NT2/D1 (cell line): ENCODE data around the gene CARMIL1.

Source experiments
- DNase-seq: peaks from one replicate; pipeline ENCODE4 v3.0.0-alpha.2; 2011; ENCODE audit warnings: low read depth, low spot score
- H3K27me3 ChIP-seq: 2 replicates; pipeline ENCODE4 v1.6.0; 2011; ENCODE audit warnings: mild to moderate bottlenecking; ENCODE audit not compliant: insufficient read length, insufficient read depth
- H3K36me3 ChIP-seq: 2 replicates; pipeline ENCODE4 v1.6.1; 2011; ENCODE audit warnings: mild to moderate bottlenecking, low read length, mixed read lengths; ENCODE audit not compliant: insufficient read depth, insufficient read length
- H3K4me1 ChIP-seq: 2 replicates; pipeline ENCODE4 v1.5.1; 2011; ENCODE audit not compliant: insufficient read depth, insufficient read length
- H3K4me3 ChIP-seq: 2 replicates; pipeline ENCODE4 v1.5.1; 2011; ENCODE audit warnings: low read depth; ENCODE audit not compliant: insufficient read length
- H3K9ac ChIP-seq: 2 replicates; pipeline ENCODE4 v1.6.0; 2011; ENCODE audit warnings: low read depth; ENCODE audit not compliant: insufficient read length
- H3K9me3 ChIP-seq: 2 replicates; pipeline ENCODE4 v1.5.1; 2011; ENCODE audit warnings: mild to moderate bottlenecking, low read length; ENCODE audit not compliant: insufficient read depth
- SUZ12 ChIP-seq: IDR thresholded peaks from 2 replicates; pipeline ENCODE4 v1.6.1; 2011; ENCODE audit not compliant: insufficient read length, insufficient read depth; ENCODE audit errors: extremely low read depth
- YY1 ChIP-seq: IDR thresholded peaks from 2 replicates; pipeline ENCODE4 v1.6.1; 2011; ENCODE audit not compliant: insufficient read length, insufficient read depth
- ZNF274 ChIP-seq: IDR thresholded peaks from 2 replicates; pipeline ENCODE4 v1.6.1; 2011; ENCODE audit warnings: mild to moderate bottlenecking, low read depth, low read length

CARMIL1 gene

DNA sequence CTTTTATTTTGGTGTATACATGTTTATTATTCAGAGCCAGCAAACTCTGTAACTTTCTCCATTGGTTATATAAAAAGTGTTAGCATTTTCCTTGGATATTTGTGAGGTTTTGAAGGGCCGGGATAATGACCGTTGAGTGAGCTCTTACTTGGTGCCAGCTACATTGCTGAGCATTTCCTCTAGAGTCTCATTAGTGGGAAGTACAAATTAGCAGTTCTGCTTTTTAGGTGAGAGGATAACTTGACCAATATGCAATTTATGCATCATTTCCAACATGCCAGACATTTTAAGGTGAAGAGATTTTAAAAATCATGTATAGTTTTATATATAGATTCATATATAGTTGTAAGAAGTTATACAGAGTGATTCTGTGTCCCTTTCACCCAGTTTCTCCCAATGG, 84.3 kb downstream of the CARMIL1 start:
- H3K27me3 ChIP-seq: no peaks in the 10 kb centered on the region
- no peak for DNase-seq
- no peaks in the 10 kb centered on the region for H3K36me3 ChIP-seq
- no peak overlapping the region for H3K4me3 ChIP-seq
- H3K9ac ChIP-seq: no peak overlapping the region
- H3K4me1 ChIP-seq: no peaks in the 10 kb centered on the region
- no peaks in the 10 kb centered on the region for H3K9me3 ChIP-seq
- no peak for TF ChIP-seq SUZ12
- TF ChIP-seq YY1: no peak
- no peak for TF ChIP-seq ZNF274

DNA sequence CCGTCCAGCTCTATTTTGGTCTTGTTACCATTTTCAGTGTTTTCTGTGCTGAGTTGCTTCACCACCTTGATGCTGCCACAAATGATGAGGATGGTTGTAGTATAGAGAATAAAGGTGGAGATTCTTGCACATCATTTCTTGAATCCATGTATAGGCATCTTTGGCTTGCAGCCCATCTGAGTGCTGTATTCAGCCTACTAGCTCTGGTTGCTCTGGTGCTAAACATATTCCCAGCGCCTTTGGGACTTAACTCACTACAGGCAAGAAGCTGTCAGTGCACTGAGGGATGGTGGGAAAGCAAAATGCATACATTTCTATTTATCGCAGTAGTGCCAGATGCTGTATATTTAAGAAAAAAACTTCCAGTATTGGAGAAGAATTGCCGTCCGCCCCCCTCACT, 86.0 kb downstream of the CARMIL1 start:
- H3K9me3 ChIP-seq: no peaks in the 10 kb centered on the region
- H3K9ac ChIP-seq: no peak overlapping the region
- DNase-seq: no peak
- H3K36me3 ChIP-seq: no peaks in the 10 kb centered on the region
- H3K4me3 ChIP-seq: no peak overlapping the region
- no peak for TF ChIP-seq ZNF274
- no peak for TF ChIP-seq YY1
- TF ChIP-seq SUZ12: no peak
- H3K27me3 ChIP-seq: no peaks in the 10 kb centered on the region
- no peaks in the 10 kb centered on the region for H3K4me1 ChIP-seq

DNA sequence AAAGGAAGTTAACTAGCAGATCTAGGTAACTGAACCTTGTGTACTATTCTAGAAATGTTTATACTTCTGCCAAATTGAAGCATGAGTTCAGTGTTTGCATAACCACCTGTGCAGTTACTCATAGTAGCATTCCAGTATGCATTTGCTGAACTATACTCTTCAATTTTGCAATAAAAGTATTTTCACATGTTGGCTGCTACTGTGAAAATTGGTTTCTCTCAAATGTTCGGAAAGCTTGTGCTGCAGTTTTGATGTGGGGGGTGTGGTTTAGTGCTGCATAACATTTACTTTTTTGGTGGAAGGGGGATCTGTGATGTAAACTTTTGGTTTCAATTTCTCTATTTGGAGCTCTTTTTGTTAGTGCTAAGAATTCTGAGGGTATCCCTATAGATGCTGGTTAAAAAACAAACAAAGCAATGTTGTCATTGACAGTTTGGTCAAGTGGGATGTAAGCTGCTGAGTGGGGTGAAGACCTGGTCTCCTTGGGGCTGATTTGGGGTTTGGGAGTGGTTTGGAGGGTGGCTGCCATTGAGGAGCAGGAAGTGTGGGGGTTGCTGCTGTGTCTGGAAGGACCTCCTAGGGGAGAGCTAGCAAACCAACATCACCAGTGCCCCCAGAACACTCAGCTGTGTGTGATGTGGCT, 87.8 kb downstream of the CARMIL1 start:
- no peaks in the 10 kb centered on the region for H3K36me3 ChIP-seq
- TF ChIP-seq SUZ12 (no peak), ZNF274 (no peak), YY1 (no peak)
- no peaks in the 10 kb centered on the region for H3K4me1 ChIP-seq
- H3K9me3 ChIP-seq: no peaks in the 10 kb centered on the region
- H3K9ac ChIP-seq: no peak overlapping the region
- DNase-seq: no peak
- no peak overlapping the region for H3K4me3 ChIP-seq
- H3K27me3 ChIP-seq: no peaks in the 10 kb centered on the region

DNA sequence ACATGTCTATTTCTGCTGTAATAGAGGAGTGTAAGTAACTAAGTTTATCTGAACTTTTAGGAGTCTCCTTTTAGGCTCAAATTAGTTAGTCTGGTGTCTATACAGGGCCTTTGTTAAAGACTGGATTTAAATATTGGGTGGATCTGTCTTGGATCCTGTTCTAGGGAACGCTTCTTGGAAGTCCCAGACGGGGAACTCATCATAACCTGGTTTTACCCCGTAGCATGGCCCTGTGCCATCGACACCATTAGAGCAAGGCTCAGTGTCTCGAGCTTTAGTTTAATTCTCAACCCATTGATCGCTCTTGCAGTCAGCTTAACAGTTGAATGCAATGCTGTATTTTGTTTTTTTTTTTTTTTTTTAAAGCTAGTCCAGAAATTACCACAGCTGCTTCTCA, 89.9 kb downstream of the CARMIL1 start:
- Histone ChIP-seq H3K9ac (no peak overlapping the region), H3K4me1 (no peaks in the 10 kb centered on the region), H3K4me3 (no peak overlapping the region), H3K36me3 (no peaks in the 10 kb centered on the region), H3K9me3 (no peaks in the 10 kb centered on the region), H3K27me3 (no peaks in the 10 kb centered on the region)
- DNase-seq: no peak
- TF ChIP-seq ZNF274 (no peak), SUZ12 (no peak), YY1 (no peak)

DNA sequence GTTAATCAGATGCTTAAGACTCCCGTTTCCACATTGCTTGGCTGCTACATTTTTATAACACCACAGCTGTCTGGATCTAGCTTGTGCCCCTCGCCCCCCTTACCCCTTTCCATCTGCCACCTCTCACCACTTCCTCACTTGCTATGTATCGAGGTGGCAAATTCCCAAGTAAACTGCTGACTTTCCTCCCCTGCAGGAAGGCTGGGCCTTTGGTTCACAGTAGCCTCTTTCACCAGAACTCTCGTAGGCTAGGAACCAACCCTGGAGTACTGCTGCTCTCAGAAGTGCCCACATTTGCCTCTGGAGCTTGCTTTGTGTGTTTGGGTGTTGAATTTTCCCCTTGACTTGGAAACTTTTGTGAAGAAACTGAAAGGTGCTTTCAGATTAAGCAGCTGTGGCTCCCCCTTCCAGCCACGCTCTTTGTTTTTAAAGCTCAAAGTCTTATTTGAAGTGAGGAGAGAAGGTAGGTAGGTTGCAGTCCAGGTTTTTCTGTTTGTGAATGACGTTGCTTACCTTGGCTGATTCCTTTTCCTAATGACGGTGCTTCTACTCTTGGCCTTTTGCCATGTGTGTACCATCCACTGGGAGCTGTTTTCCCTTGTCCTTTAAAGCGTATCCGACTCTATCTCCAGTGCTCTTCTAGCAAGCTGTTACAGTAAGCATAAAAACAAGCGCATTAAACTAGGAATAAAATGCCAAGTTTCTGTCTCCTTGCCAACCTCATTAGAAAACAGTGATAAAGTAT, 90.4 kb downstream of the CARMIL1 start:
- Histone ChIP-seq H3K9ac (no peak overlapping the region), H3K4me1 (no peaks in the 10 kb centered on the region), H3K4me3 (no peak overlapping the region), H3K27me3 (no peaks in the 10 kb centered on the region), H3K36me3 (no peaks in the 10 kb centered on the region), H3K9me3 (no peaks in the 10 kb centered on the region)
- no peak for DNase-seq
- TF ChIP-seq YY1: no peak
- no peak for TF ChIP-seq SUZ12
- no peak for TF ChIP-seq ZNF274

DNA sequence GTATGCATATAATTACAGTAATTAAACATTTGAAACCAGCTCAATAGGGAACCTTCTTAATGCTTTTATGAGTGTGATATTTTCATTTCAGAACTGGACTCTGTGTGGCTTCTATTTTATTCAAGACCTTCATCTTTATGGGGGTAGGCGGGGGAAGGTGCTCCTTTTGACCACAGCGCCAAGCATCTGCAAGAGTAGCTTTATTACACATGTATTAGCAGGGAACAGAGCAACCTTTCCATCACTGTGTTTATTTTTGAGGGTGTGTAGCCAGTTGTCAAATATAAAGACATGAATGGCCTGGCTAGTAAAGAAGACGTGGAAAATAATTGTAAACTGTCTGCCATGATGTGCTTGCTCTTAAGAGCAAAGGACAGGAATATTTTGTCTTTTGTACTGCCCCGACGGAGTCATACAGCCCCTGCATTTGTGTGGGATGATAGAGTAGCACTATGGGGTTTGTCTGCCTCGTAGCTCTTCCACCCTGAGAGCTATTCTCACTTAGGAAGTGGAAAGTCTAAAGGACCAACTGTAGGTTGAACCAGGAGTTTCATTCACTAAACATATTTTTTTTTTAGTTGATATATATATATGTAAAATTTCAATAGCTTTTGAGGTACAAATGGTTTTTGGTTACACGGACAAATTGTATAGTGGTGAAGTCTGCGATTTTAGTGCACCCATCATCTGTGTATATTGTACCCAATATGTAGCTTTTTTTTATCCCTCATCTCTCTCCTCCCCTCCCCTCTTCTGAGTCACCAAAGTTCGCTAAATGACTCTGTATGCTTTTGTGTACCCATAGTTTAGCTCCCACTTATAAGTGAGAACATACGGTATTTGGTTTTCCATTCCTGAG, 91.2 kb downstream of the CARMIL1 start:
- H3K4me3 ChIP-seq: no peak overlapping the region
- H3K4me1 ChIP-seq: no peaks in the 10 kb centered on the region
- no peaks in the 10 kb centered on the region for H3K27me3 ChIP-seq
- TF ChIP-seq SUZ12 (no peak), YY1 (no peak), ZNF274 (no peak)
- DNase-seq: no peak
- no peak overlapping the region for H3K9ac ChIP-seq
- H3K36me3 ChIP-seq: no peaks in the 10 kb centered on the region
- no peaks in the 10 kb centered on the region for H3K9me3 ChIP-seq

DNA sequence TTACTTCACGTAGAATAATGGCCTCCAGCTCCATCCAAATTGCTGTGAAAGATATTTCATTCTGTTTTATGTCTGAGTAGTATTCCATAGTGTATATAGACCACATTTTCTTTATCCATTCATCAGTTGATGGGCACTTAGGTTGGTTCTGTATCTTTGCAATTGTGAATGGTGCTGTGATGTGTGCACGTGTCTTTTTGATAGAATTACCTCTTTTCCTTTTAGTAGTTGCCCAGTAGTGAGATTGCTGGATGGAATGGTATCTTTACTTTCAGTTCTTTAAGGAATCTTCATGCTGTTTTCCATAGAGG, 91.8 kb downstream of the CARMIL1 start:
- no peaks in the 10 kb centered on the region for H3K36me3 ChIP-seq
- no peaks in the 10 kb centered on the region for H3K4me1 ChIP-seq
- H3K27me3 ChIP-seq: no peaks in the 10 kb centered on the region
- no peak overlapping the region for H3K9ac ChIP-seq
- no peak for TF ChIP-seq YY1
- TF ChIP-seq SUZ12: no peak
- TF ChIP-seq ZNF274: no peak
- no peak overlapping the region for H3K4me3 ChIP-seq
- no peak for DNase-seq
- H3K9me3 ChIP-seq: no peaks in the 10 kb centered on the region
